Activated CD4-positive, alpha-beta T cell treated with anti-CD3 and anti-CD28 coated beads, Interleukin-2, Interleukin-6, amounts not matched to agents 100 ng/mL and 50 ng/mL, durations not matched to agents 16 hours and 8 hours (primary cell): ENCODE data around the gene DPP8.

Source experiments
- DNase-seq: peaks from one replicate; pipeline ENCODE4 v3.0.0-alpha.2; 2020

DPP8 gene

GRCh38 chr15:65423150-65423975 is 94.1 kb downstream of the DPP8 start:
- DNase-seq, result no peak

- no peak for DNase-seq
Observed at GRCh38 chr15:65421360-65422215, 95.9 kb downstream of the DPP8 start.

- no peak for DNase-seq
Observed at GRCh38 chr15:65420975-65421359, 96.5 kb downstream of the DPP8 start.

GRCh38 chr15:65418596-65418995 is 98.9 kb downstream of the DPP8 start:
- DNase-seq, result no peak

- no peak for DNase-seq
Observed at GRCh38 chr15:65416845-65417416, 100.6 kb downstream of the DPP8 start.

GRCh38 chr15:65414841-65415621 is 102.5 kb downstream of the DPP8 start:
- no peak for DNase-seq

GRCh38 chr15:65413760-65414144 is 103.7 kb downstream of the DPP8 start:
- no peak for DNase-seq

- DNase-seq, result no peak
Observed at GRCh38 chr15:65413051-65413759, 104.3 kb downstream of the DPP8 start.

GRCh38 chr15:65412556-65412955 is 104.9 kb downstream of the DPP8 start:
- no peak for DNase-seq

- no peak for DNase-seq
Observed at GRCh38 chr15:65411465-65412071, 105.9 kb downstream of the DPP8 start.

- DNase-seq, result no peak
Observed at GRCh38 chr15:65410972-65411371, 106.5 kb downstream of the DPP8 start.

GRCh38 chr15:65410036-65410435 is 107.5 kb downstream of the DPP8 start:
- DNase-seq, result no peak

- DNase-seq, result no peak
Observed at GRCh38 chr15:65409036-65409631, 108.4 kb downstream of the DPP8 start.

GRCh38 chr15:65408324-65409035 is 109.0 kb downstream of the DPP8 start:
- no peak for DNase-seq

GRCh38 chr15:65406424-65407000 is 111.0 kb downstream of the DPP8 start:
- DNase-seq, result no peak

- no peak for DNase-seq
Observed at GRCh38 chr15:65405791-65406423, 111.6 kb downstream of the DPP8 start.

- DNase-seq, result no peak
Observed at GRCh38 chr15:65404186-65404872, 113.2 kb downstream of the DPP8 start.

- no peak for DNase-seq
Observed at GRCh38 chr15:65402961-65403360, 114.5 kb downstream of the DPP8 start.

- no peak for DNase-seq
Observed at GRCh38 chr15:65401611-65402240, 115.8 kb downstream of the DPP8 start.
